ENCODE results near the gene EP400.

The EP400 gene

GRCh38 chr12:131911851-131912477, 37.8 kb upstream of the EP400 start:
- no peak for DNase-seq

GRCh38 chr12:131912518-131913274, 37.0 kb upstream of the EP400 start:
- no peak for DNase-seq

- no peak for DNase-seq
Observed at GRCh38 chr12:131913666-131914065, 36.1 kb upstream of the EP400 start.

GRCh38 chr12:131914179-131914702, 35.5 kb upstream of the EP400 start:
- no peak for DNase-seq

GRCh38 chr12:131915000-131915689, 34.6 kb upstream of the EP400 start:
- DNase-seq: no peak

GRCh38 chr12:131915823-131916222, 33.9 kb upstream of the EP400 start:
- no peak for DNase-seq

- no peak for DNase-seq
Observed at GRCh38 chr12:131916306-131917138, 33.2 kb upstream of the EP400 start.

DNA sequence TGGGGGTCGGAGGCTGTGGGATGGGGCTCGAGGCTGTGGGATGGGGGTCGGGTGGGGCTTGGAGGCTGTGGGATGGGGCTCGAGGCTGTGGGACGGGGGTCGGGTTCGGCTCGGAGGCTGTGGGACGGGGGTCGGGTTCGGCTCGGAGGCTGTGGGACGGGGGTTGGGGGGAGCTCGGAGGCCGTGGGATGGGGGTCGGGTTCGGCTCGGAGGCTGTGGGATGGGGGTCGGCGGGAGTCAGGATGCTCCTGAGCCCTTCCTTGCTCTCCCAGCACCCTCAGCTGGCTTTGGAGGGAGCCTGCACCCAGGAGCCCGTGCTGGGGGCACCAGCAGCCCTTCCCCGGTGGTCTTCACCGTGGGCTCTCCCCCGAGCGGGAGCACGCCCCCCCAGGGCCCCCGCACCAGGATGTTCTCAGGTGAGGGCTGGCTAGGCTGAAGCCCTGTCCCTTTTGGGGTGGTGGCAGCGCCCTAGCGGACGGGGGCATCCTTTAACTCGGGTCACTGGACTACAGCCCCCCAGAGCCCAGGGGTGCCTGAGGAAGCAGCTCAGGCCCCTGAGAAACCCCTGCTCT, 32.5 kb upstream of the EP400 start:
- no peak for DNase-seq

GRCh38 chr12:131917711-131918306, 31.9 kb upstream of the EP400 start:
- no peak for DNase-seq

DNA sequence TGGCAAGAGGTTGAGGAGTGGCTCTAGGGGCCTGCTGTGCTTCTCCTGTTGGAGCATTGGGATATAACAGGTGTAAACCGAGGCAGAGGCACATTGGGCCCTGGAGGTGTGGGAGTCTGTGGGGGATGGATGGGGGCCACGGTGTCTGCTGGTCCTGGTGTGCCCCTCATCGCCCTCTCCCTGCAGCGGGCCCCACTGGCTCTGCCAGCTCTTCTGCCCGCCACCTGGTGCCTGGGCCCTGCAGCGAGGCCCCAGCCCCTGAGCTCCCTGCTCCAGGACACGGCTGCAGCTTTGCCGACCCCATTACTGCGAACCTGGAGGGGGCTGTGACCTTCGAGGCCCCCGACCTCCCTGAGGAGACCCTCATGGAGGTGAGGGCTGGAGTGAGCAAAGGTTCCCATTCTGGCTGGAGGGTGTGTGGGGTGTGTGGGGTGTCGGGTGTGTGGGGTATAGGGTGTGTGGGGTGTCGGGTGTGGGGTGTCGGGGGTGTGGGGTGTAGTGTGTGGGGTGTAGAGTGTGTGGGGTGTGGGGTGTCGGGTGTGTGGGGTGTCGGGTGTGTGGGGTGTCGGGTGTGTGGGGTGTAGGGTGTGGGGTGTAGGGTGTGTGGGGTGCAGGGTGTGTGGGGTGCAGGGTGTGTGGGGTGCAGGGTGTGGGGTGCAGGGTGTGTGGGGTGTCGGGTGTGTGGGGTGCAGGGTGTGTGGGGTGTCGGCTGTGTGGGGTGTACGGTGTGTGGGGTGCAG, 31.3 kb upstream of the EP400 start:
- no peak for DNase-seq

- DNase-seq: no peak
Observed at GRCh38 chr12:131919051-131919347, 30.7 kb upstream of the EP400 start.

DNA sequence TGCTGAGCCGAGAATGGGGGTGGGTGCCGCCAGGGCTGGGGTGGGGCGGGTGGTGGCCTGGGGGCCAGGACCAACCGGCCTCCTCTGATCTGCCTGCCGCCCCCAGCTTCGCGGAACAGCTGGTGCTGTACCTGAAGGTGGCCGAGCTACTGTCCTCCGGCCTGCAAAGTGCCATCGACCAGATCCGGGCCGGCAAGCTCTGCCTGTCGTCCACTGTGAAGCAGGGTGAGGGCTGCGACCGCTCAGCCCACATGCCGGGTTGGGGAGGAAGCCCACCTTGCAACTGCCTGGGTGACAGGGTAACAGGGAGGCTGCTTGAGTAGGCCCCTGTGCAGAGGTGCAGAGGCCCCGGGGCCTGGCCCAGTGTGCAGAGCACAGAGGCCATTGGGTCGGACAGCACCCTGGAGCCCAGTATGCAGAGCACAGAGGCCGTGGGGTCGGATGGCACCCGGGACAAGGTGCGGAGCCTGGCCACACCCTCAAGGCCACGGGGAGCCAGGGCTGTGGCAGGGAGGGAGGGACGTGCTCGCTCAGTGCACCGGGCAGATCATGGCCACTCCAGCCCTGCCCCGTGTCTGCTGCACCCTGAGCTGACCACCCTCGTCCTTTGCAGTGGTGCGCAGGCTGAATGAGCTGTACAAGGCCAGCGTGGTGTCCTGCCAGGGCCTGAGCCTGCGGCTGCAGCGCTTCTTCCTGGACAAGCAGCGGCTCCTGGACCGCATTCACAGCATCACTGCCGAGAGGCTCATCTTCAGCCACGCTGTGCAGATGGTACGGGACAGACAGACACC, 30.2 kb upstream of the EP400 start:
- no peak for DNase-seq

DNA sequence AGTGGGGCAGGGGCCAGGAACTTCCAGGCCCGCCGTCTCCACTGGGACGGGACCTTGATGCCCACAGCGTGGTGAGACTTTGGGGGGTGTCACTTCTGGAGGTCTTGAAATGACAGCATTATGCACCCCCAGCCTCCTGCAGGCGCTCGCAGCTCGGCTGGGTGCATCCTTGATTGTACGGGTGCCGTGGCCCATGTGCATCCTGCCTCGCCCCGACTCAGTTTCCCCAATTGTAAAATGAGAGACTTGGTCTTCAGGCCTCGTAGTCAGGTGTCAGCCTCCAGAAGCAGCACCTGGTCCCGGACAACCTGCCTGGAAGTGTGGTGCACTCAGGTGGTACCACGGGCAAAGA, 29.6 kb upstream of the EP400 start:
- DNase-seq: no peak

DNA sequence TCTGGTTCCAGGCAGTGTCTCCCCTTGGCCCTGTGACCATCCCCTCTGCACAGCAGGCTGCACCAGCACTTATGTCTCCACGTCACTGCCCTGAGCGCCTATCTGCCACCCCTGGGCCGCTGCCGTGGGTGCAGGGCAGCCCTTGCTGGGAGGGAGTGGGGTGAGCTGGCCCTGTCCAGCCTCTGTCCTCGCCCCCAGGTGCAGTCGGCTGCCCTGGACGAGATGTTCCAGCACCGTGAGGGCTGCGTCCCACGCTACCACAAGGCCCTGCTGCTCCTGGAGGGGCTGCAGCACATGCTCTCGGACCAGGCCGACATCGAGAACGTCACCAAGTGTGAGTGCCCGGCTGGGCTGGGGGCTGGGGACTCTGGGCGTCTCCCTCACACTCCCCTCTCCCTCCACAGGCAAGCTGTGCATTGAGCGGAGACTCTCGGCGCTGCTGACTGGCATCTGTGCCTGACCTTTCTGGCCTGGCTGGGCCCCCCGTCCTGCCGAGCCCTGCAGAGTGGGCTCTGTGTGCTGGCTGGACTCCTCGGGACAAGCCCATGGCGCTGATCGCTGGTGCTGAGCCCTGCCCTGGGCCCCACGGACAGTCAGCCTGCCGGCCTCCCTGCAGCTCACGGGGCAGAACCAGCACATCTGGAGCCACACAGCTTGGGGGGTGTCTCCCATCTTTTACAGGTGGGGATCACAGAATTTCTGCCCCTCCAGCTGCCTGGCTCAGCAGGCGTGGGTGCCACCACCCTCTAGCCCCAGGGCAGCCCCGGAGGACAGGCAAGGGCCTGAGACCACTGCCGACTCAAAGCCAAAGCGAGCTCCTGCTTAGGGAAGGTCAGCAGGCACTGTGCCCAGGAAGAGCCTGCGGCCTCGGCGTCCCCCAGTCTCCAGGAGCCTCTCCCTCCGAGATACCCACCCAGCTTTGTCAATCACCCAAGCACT, 28.6 kb upstream of the EP400 start:
- no peak for DNase-seq

DNA sequence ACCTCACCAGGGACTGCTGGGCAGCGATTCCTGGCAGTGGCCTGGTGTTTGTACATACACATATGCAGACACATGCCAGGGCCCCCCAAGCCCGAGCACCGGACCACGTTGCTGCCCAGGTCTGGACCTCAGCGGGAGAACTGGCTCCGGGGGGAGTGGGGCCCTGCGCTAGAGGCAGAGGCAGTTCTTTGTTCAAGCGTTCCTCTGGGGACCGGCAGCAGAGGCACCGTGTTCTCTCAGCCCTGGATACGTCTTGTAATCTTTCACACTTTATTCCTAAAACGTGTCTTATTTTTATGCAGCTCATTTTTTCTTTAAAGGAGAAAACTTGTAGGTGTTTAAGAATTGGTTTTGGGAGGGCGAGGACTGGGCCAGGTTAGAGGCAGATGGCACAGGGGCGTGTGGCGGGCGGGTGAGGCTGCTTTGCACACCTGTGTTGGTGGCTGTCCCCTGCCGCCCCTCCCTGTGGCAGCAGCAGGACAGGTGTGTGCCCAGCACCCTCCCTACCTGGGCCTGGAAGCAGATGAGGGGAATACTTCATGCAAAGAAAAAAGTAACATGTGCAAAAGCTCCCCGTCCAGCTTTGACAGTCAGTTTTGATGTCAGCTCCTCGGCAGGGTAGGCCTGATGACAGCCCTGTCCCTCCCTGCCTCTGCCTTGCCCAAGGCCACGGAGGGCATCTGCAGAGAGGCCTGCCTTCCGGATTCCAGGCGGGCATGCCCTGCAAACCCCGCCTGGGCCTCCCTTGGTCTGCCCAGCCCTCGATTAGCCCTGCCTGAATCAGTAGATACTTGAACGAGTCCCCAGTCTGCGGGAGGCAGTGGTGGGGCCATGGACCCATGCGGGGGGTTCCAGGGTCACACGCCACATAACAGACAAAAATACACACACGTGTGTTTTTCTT, 27.6 kb upstream of the EP400 start:
- no peak for DNase-seq

GRCh38 chr12:131922772-131923171, 27.0 kb upstream of the EP400 start:
- no peak for DNase-seq

DNA sequence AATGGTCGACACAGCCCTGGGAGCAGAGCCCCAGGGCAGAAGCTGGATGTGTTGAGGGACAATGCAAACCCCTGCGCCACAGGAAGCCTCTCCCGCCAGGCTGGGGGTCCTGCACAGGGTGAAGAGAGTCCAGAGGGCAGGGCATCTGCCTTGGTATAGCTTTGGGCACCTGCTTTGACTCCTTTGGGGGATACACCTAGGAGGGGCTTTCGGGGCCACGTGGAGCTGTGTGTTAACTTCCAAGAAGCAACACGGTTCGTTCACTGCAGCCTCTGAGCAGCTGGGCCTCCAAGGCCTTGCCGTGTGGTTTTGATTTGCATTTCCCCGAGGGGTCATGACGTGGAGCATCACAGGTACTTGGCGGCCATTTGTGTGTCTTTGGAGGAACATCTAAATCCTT, 26.5 kb upstream of the EP400 start:
- no peak for DNase-seq
